Measurements from ENCODE around the gene NPHP4.

Gene NPHP4

DNA sequence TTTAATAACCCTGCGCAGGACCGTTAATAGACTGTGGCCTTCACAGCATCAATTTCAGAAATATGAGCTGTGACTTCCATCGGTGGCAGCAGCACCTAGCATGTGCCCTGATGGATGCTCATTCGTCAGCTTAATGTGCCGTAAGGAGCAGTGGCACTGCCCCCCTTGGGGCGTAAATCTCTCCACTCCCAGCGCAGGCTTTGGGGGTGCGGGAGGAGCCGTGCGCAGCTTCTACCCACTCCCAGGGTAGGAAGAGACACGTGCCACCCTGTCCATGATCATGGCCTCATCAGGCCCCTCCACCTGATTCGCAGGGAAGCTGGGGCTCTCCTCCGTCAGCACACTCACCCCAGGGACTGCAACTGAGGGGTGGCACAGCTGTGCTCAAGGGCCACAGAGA lies 149.5 kb downstream of the NPHP4 start:
- H3K4me3 ChIP-seq (ENCODE audit: low read depth, low read length) = no peak overlapping the region
- TF ChIP-seq, protein P1, sequence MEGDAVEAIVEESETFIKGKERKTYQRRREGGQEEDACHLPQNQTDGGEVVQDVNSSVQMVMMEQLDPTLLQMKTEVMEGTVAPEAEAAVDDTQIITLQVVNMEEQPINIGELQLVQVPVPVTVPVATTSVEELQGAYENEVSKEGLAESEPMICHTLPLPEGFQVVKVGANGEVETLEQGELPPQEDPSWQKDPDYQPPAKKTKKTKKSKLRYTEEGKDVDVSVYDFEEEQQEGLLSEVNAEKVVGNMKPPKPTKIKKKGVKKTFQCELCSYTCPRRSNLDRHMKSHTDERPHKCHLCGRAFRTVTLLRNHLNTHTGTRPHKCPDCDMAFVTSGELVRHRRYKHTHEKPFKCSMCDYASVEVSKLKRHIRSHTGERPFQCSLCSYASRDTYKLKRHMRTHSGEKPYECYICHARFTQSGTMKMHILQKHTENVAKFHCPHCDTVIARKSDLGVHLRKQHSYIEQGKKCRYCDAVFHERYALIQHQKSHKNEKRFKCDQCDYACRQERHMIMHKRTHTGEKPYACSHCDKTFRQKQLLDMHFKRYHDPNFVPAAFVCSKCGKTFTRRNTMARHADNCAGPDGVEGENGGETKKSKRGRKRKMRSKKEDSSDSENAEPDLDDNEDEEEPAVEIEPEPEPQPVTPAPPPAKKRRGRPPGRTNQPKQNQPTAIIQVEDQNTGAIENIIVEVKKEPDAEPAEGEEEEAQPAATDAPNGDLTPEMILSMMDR (IDR thresholded peaks at IDR 0.05; ENCODE audit: low read depth, low read length, missing control alignments) = no peak
- H3K27me3 ChIP-seq (replicated peaks) = no peaks in the 10 kb centered on the region
- in situ Hi-C loops (cut with HindIII; ENCODE audit: low pct_ligation_motif_present, low sequenced_read_pairs) = no loop called here
- no peak overlapping the region for H3K27ac ChIP-seq
- DNase-seq = no peak
- no peaks in the 10 kb centered on the region for H3K36me3 ChIP-seq (replicated peaks)

DNA sequence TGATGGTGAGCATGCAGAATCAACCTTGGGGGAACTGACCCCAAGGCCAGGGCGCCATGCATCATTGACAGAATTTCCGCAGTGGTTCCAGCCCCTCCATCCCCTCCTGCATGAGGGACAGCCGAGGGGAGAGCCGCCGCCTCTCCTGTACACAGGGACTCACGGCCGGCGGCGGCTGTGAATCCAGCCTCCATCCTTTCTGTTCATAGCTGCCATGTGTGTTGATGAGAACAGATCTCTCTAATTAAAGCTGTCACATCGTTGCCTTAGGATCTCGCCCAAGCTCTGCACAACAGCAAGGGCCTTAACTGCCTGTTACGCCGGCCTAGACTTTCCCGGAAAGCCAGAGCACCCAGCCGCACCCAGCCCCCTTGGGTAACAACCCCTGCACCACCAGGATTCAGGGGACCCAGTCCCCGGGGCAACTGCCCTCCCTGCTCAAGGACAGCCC lies 151.6 kb downstream of the NPHP4 start:
- TF ChIP-seq, protein P1 (IDR thresholded peaks at IDR 0.05; ENCODE audit: low read depth, low read length, missing control alignments) = no peak
- Histone ChIP-seq H3K27ac (no peak overlapping the region), H3K4me3 (ENCODE audit: low read depth, low read length) (no peak overlapping the region), H3K27me3 (replicated peaks) (no peaks in the 10 kb centered on the region), H3K36me3 (replicated peaks) (no peaks in the 10 kb centered on the region)
- DNase-seq = no peak
- in situ Hi-C loops (cut with HindIII; ENCODE audit: low pct_ligation_motif_present, low sequenced_read_pairs) = no loop called here

DNA sequence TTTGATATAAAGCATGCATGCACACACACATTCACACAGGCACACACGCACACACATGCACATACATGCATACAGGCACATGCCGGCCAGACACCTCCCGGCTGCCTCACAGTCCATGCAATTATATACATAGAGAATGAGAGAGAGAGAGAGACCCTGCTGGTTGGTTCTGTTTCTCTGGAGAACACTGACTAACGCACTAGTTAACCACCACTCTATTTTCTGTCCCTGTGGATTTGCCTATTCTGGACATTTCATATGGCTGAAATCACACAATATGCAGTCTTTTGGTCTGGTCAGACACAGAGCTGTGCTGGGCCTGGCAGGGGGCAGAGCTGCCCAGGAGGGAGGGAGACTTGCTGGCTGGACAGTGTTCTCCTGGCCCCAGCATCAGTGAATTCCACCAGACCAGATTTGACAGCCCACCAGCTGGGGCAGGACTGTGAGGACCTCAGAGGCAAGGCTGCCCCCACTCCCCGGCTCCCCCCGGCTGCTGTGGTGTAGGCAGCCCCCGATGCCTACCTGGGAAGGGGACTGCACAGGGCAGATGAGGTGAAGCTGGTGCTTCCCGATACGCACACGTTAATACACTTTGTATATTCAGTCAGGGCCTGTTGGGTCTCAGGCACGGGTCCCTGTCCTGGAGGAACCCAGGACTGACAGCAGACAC lies 152.2 kb downstream of the NPHP4 start:
- in situ Hi-C loops (cut with HindIII; ENCODE audit: low pct_ligation_motif_present, low sequenced_read_pairs) = no loop called here
- Histone ChIP-seq H3K36me3 (replicated peaks) (no peaks in the 10 kb centered on the region), H3K27ac (no peak overlapping the region), H3K4me3 (ENCODE audit: low read depth, low read length) (no peak overlapping the region), H3K27me3 (replicated peaks) (no peaks in the 10 kb centered on the region)
- DNase-seq = no peak
- TF ChIP-seq, protein P1 (IDR thresholded peaks at IDR 0.05; ENCODE audit: low read depth, low read length, missing control alignments) = no peak

DNA sequence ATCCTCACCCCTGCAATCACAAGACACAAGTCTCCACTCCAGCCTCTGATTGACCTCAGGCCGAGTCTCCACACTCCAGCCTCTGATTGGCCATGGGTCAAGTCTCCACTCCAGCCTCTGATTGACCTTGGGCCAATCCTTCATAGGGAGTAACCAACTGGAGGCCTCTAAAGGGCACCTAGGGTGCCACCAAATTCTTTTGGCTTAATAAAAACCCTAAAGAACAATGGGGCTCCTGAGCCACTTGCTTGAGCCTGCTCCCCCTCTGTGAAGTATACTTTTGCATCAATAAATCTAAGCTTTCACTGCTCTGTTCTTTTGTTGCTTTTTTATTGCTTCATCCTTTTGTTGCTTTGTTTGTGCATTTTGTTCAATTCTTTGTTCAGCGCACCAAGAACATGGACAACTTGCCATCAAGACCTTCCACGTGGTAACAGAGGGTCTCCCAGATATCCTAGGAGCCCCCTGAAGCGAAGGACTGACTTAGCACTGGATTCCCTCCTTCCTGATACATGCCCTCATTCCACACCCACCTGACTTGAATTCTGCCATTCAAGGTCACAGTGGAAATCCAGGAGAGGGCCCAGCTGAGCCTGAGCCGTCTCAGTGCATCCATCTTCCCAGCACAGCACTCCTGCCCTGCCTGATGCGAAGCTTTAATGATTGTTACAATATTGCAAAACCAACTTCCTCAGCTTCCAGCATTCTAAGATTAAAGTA lies 152.9 kb downstream of the NPHP4 start:
- DNase-seq = no peak
- Histone ChIP-seq H3K27me3 (replicated peaks) (no peaks in the 10 kb centered on the region), H3K36me3 (replicated peaks) (no peaks in the 10 kb centered on the region), H3K27ac (no peak overlapping the region), H3K4me3 (ENCODE audit: low read depth, low read length) (no peak overlapping the region)
- TF ChIP-seq, protein P1 (IDR thresholded peaks at IDR 0.05; ENCODE audit: low read depth, low read length, missing control alignments) = no peak
- in situ Hi-C loops (cut with HindIII; ENCODE audit: low pct_ligation_motif_present, low sequenced_read_pairs) = no loop called here

DNA sequence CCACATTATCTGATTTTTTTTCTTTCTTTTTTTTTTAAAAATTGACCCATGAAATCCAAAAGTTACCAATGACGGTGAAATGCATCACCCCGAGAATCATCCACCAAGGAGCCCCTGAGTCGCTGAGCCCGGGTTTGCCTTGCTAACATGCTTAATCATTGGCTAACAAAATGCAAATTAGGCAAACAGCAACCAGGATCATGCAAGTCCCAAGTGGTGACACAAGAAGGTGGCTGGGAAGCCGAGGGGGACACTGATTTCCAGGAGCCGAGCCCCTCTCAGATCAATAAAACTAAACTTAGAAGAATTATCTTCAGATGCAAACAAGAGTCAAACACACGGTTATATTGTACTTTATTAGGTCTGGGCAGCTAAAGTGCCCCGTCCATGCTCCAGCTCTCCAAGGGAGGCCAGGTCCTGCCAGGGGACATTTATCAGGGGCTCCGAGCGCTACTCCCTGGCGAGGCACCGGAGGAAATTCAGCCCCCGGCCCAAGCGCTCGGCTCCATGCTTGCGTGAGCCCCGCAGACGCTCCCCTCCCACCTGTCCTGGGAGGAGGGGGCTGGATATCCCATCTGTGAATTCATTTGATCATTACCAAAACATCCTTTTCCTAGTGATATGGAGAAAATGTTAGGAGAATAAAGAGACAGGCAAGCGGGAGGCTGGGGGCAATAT lies 154.1 kb downstream of the NPHP4 start:
- no peak overlapping the region for H3K4me3 ChIP-seq (ENCODE audit: low read depth, low read length)
- TF ChIP-seq, protein P1 (IDR thresholded peaks at IDR 0.05; ENCODE audit: low read depth, low read length, missing control alignments) = no peak
- in situ Hi-C loops (cut with HindIII; ENCODE audit: low pct_ligation_motif_present, low sequenced_read_pairs) = no loop called here
- no peak for DNase-seq
- no peaks in the 10 kb centered on the region for H3K27me3 ChIP-seq (replicated peaks)
- no peak overlapping the region for H3K27ac ChIP-seq
- no peaks in the 10 kb centered on the region for H3K36me3 ChIP-seq (replicated peaks)

All from brain microvascular endothelial cell (primary cell).